Measurements from ENCODE around the gene CEP57. TPM values are rescaled to one million over a fixed set of nuclear protein-coding genes. Genes with fewer than 3 reads are reported as not detected.
"Not testable (repeated sequence)": the region's sequence is repeated elsewhere in the genome, so short reads cannot be mapped to it uniquely, and the experiment has no call there.

CEP57 gene
- total RNA-seq, 2 experiments from 2014 or later: 101 to 134 TPM

- ChIA-PET POLR2A (interaction anchor here (0.7 kb wide), 1 partner anchor 600 kb away, joined by 4 read pairs; no protein-coding TSS in a partner anchor), CTCF (interaction anchor here (1.2 kb wide), 1 partner anchor 34 kb away, joined by 3 read pairs; no protein-coding TSS in a partner anchor)
- DNase-seq (no peak), ATAC-seq (no peak)
- H3K27ac Mint-ChIP-seq: no peak overlapping the region
- peaks cover 32% of the 10 kb centered on the region for H3K4me1 Mint-ChIP-seq
- no peak overlapping the region for H3K4me3 Mint-ChIP-seq
- intact Hi-C loops (cut with DNase I, micrococcal nuclease): loop anchor here (5.0 kb wide), 6 partner anchors 128 to 1302 kb away; partner anchors contain the start of genes ANKRD49 (in 2 of the 2), MRE11 (in 2 of the 2), CWC15 (in 1 of the 2) and FUT4 (in 1 of the 2)
- H3K9me3 Mint-ChIP-seq (ENCODE audit: low read depth): no peaks in the 10 kb centered on the region
- peaks cover 26% of the 10 kb centered on the region for H3K36me3 Mint-ChIP-seq (ENCODE audit: low read depth)
- no peaks in the 10 kb centered on the region for H3K27me3 Mint-ChIP-seq
Observed at GRCh38 chr11:95794086-95794485, 3.8 kb downstream of the CEP57 start.

- Mint-ChIP-seq H3K4me1 (peaks cover 32% of the 10 kb centered on the region), H3K4me3 (no peak overlapping the region), H3K27ac (no peak overlapping the region), H3K9me3 (ENCODE audit: low read depth) (no peaks in the 10 kb centered on the region), H3K36me3 (ENCODE audit: low read depth) (peaks cover 41% of the 10 kb centered on the region), H3K27me3 (no peaks in the 10 kb centered on the region)
- intact Hi-C loops (cut with DNase I, micrococcal nuclease): no loop called here
- ChIA-PET POLR2A (no interaction called here), CTCF (interaction anchor here (0.7 to 1.7 kb wide), 3 partner anchors 226 to 642 kb away, joined by 3 to 5 read pairs (median 3); no protein-coding TSS in a partner anchor)
- no peak for ATAC-seq
- DNase-seq: no peak
Observed at GRCh38 chr11:95795627-95796295, 5.5 kb downstream of the CEP57 start.

- no peaks in the 10 kb centered on the region for H3K27me3 Mint-ChIP-seq
- intact Hi-C loops (cut with DNase I, micrococcal nuclease): no loop called here
- no peaks in the 10 kb centered on the region for H3K9me3 Mint-ChIP-seq (ENCODE audit: low read depth)
- H3K4me1 Mint-ChIP-seq: peaks cover 31% of the 10 kb centered on the region
- CTCF ChIA-PET: interaction anchor here (0.9 kb wide), 1 partner anchor 226 kb away, joined by 3 read pairs; no protein-coding TSS in a partner anchor
- DNase-seq (no peak), ATAC-seq (no peak)
- no peak overlapping the region for H3K27ac Mint-ChIP-seq
- no peak overlapping the region for H3K4me3 Mint-ChIP-seq
- POLR2A ChIA-PET: no interaction called here
- H3K36me3 Mint-ChIP-seq (ENCODE audit: low read depth): peaks cover 43% of the 10 kb centered on the region
Observed at GRCh38 chr11:95796501-95796900, 6.2 kb downstream of the CEP57 start.

GRCh38 chr11:95799546-95799945 is 9.2 kb downstream of the CEP57 start:
- peaks cover 32% of the 10 kb centered on the region for H3K36me3 Mint-ChIP-seq (ENCODE audit: low read depth)
- ChIA-PET CTCF (interaction anchor here (0.7 to 0.9 kb wide), 3 partner anchors 36 to 595 kb away, joined by 3 to 4 read pairs (median 3); no protein-coding TSS in a partner anchor), POLR2A (interaction anchor here (0.7 kb wide), 1 partner anchor 105 kb away, joined by 3 read pairs; no protein-coding TSS in a partner anchor)
- H3K27me3 Mint-ChIP-seq: no peaks in the 10 kb centered on the region
- DNase-seq (no peak), ATAC-seq (no peak)
- H3K4me3 Mint-ChIP-seq: no peak overlapping the region
- H3K4me1 Mint-ChIP-seq: peaks cover 5% of the 10 kb centered on the region
- H3K27ac Mint-ChIP-seq: no peak overlapping the region
- intact Hi-C loops (cut with DNase I, micrococcal nuclease): no loop called here
- no peaks in the 10 kb centered on the region for H3K9me3 Mint-ChIP-seq (ENCODE audit: low read depth)

GRCh38 chr11:95800438-95800837 is 10.1 kb downstream of the CEP57 start:
- DNase-seq (no peak), ATAC-seq (no peak)
- ChIA-PET POLR2A (interaction anchor here (0.6 to 0.7 kb wide), 2 partner anchors 24 to 104 kb away, joined by 3 to 4 read pairs; no protein-coding TSS in a partner anchor), CTCF (interaction anchor here (0.7 kb wide), 1 partner anchor 236 kb away, joined by 3 read pairs; no protein-coding TSS in a partner anchor)
- Mint-ChIP-seq H3K4me1 (no peaks in the 10 kb centered on the region), H3K4me3 (no peak overlapping the region), H3K27ac (no peak overlapping the region), H3K27me3 (no peaks in the 10 kb centered on the region), H3K9me3 (ENCODE audit: low read depth) (no peaks in the 10 kb centered on the region), H3K36me3 (ENCODE audit: low read depth) (peaks cover 32% of the 10 kb centered on the region)
- intact Hi-C loops (cut with DNase I, micrococcal nuclease): no loop called here

GRCh38 chr11:95802806-95803205 is 12.5 kb downstream of the CEP57 start:
- H3K4me3 Mint-ChIP-seq: no peak overlapping the region
- DNase-seq: no peak
- no peak for ATAC-seq
- intact Hi-C loops (cut with DNase I, micrococcal nuclease): no loop called here
- H3K4me1 Mint-ChIP-seq: no peaks in the 10 kb centered on the region
- peak overlapping the region; percentile 6 for H3K27ac Mint-ChIP-seq
- POLR2A ChIA-PET: interaction anchor here (0.7 kb wide), 1 partner anchor 653 kb away, joined by 3 read pairs; no protein-coding TSS in a partner anchor
- no peaks in the 10 kb centered on the region for H3K27me3 Mint-ChIP-seq
- CTCF ChIA-PET: no interaction called here
- peaks cover 43% of the 10 kb centered on the region for H3K36me3 Mint-ChIP-seq (ENCODE audit: low read depth)
- no peaks in the 10 kb centered on the region for H3K9me3 Mint-ChIP-seq (ENCODE audit: low read depth)

- H3K27me3 Mint-ChIP-seq: no peaks in the 10 kb centered on the region
- ATAC-seq: no peak
- POLR2A ChIA-PET: no interaction called here
- intact Hi-C loops (cut with DNase I, micrococcal nuclease): no loop called here
- no peak overlapping the region for H3K27ac Mint-ChIP-seq
- no peak overlapping the region for H3K4me3 Mint-ChIP-seq
- H3K9me3 Mint-ChIP-seq (ENCODE audit: low read depth): peaks cover 4% of the 10 kb centered on the region
- peaks cover 49% of the 10 kb centered on the region for H3K36me3 Mint-ChIP-seq (ENCODE audit: low read depth)
- CTCF ChIA-PET: interaction anchor here (0.7 kb wide), 1 partner anchor 27 kb away, joined by 3 read pairs; no protein-coding TSS in a partner anchor
- DNase-seq: no peak
- no peaks in the 10 kb centered on the region for H3K4me1 Mint-ChIP-seq
Observed at GRCh38 chr11:95803973-95804372, 13.7 kb downstream of the CEP57 start.

- CTCF ChIA-PET: interaction anchor here (0.6 kb wide), 1 partner anchor 659 kb away, joined by 3 read pairs; no protein-coding TSS in a partner anchor
- Mint-ChIP-seq H3K27me3 (no peaks in the 10 kb centered on the region), H3K4me3 (no peak overlapping the region), H3K4me1 (no peaks in the 10 kb centered on the region), H3K27ac (no peak overlapping the region), H3K36me3 (ENCODE audit: low read depth) (peaks cover 36% of the 10 kb centered on the region), H3K9me3 (ENCODE audit: low read depth) (peaks cover 7% of the 10 kb centered on the region)
- POLR2A ChIA-PET: no interaction called here
- DNase-seq: no peak
- no peak for ATAC-seq
- intact Hi-C loops (cut with DNase I, micrococcal nuclease): no loop called here
Observed at GRCh38 chr11:95805869-95806268, 15.6 kb downstream of the CEP57 start.

GRCh38 chr11:95806464-95806863 is 16.2 kb downstream of the CEP57 start:
- H3K4me1 Mint-ChIP-seq; H3K9me3 Mint-ChIP-seq (ENCODE audit: low read depth); H3K27ac Mint-ChIP-seq; H3K4me3 Mint-ChIP-seq; ATAC-seq; POLR2A ChIA-PET; DNase-seq; CTCF ChIA-PET; H3K27me3 Mint-ChIP-seq; intact Hi-C loops (cut with DNase I, micrococcal nuclease): not testable (repeated sequence)
- peaks cover 34% of the 10 kb centered on the region for H3K36me3 Mint-ChIP-seq (ENCODE audit: low read depth)

- POLR2A ChIA-PET; ATAC-seq; H3K4me3 Mint-ChIP-seq; CTCF ChIA-PET; DNase-seq; intact Hi-C loops (cut with DNase I, micrococcal nuclease); H3K9me3 Mint-ChIP-seq (ENCODE audit: low read depth); H3K27ac Mint-ChIP-seq; H3K4me1 Mint-ChIP-seq; H3K27me3 Mint-ChIP-seq: not testable (repeated sequence)
- H3K36me3 Mint-ChIP-seq (ENCODE audit: low read depth): peaks cover 36% of the 10 kb centered on the region
Observed at GRCh38 chr11:95811052-95811451, 20.8 kb downstream of the CEP57 start.

- ChIA-PET CTCF (no interaction called here), POLR2A (no interaction called here)
- no peak overlapping the region for H3K27ac Mint-ChIP-seq
- H3K36me3 Mint-ChIP-seq (ENCODE audit: low read depth): peaks cover 40% of the 10 kb centered on the region
- intact Hi-C loops (cut with DNase I, micrococcal nuclease): no loop called here
- peaks cover 3% of the 10 kb centered on the region for H3K4me1 Mint-ChIP-seq
- ATAC-seq (no peak), DNase-seq (no peak)
- no peaks in the 10 kb centered on the region for H3K9me3 Mint-ChIP-seq (ENCODE audit: low read depth)
- no peak overlapping the region for H3K4me3 Mint-ChIP-seq
- H3K27me3 Mint-ChIP-seq: no peaks in the 10 kb centered on the region
Observed at GRCh38 chr11:95816037-95816436, 25.7 kb downstream of the CEP57 start.

- peaks cover 55% of the 10 kb centered on the region for H3K36me3 Mint-ChIP-seq (ENCODE audit: low read depth)
- no peak overlapping the region for H3K27ac Mint-ChIP-seq
- no peak overlapping the region for H3K4me3 Mint-ChIP-seq
- no peaks in the 10 kb centered on the region for H3K4me1 Mint-ChIP-seq
- POLR2A ChIA-PET: no interaction called here
- DNase-seq (no peak), ATAC-seq (peak; percentile 39)
- no peaks in the 10 kb centered on the region for H3K27me3 Mint-ChIP-seq
- CTCF ChIA-PET: interaction anchor here (2.0 kb wide), 1 partner anchor 15 kb away, joined by 6 read pairs; no protein-coding TSS in a partner anchor
- intact Hi-C loops (cut with DNase I, micrococcal nuclease): no loop called here
- H3K9me3 Mint-ChIP-seq (ENCODE audit: low read depth): no peaks in the 10 kb centered on the region
Observed at GRCh38 chr11:95821640-95822039, 31.3 kb downstream of the CEP57 start.
